IMR-90 (cell line): ENCODE results near the gene SLC16A2. TPM values are rescaled to one million over a fixed set of nuclear protein-coding genes. Genes with fewer than 3 reads are reported as not detected.

ENCODE experiments used
- ATAC-seq: fragments of 200-7000 bp; cut with Tn5 transposase; 2 replicates; pipeline ENCODE4 v1.9.1; 2020; ENCODE audit warnings: low read depth, mild to moderate bottlenecking, moderate library complexity
- BruUV-seq: library from RNA; stranded (reverse); fragments of 400-500 nt; replicated peaks from 2 replicates; lab custom pipeline; 2021; lab: Mats Ljungman, UMichigan
- CTCF ChIA-PET: fragments of 300-600 bp; formaldehyde crosslinking; extraction: SDS; loops from one replicate; lab custom pipeline; 2021; ENCODE audit warnings: antibody characterized with exemption; lab: Yijun Ruan, JAX
- POLR2A ChIA-PET: fragments of 300-600 bp; sonication (Branson Sonifier 250); formaldehyde crosslinking; loops from one replicate; lab custom pipeline; 2022; ENCODE audit warnings: antibody characterized with exemption; ENCODE audit not compliant: unreplicated experiment; lab: Charles Lee
- DNase-seq: peaks from one replicate; pipeline ENCODE4 v3.0.0; 2013
- H2AFZ ChIP-seq: replicated peaks from 2 replicates; pipeline ENCODE3; 2013; ENCODE audit warnings: low read length, mild to moderate bottlenecking; ENCODE audit not compliant: poor library complexity
- H2AK5ac ChIP-seq: 2 replicates; pipeline ENCODE4 v1.6.1; 2013; ENCODE audit warnings: low read depth, low read length, inconsistent platforms
- H2AK9ac ChIP-seq: replicated peaks from 2 replicates; pipeline ENCODE3; 2013; ENCODE audit warnings: mild to moderate bottlenecking, low read depth, low read length, moderate library complexity; ENCODE audit not compliant: poor library complexity
- H2BK120ac ChIP-seq: 2 replicates; pipeline ENCODE4 v1.6.1; 2013; ENCODE audit warnings: low read depth, low read length, inconsistent platforms
- H2BK15ac ChIP-seq: 3 replicates; pipeline ENCODE4 v1.6.1; 2013; ENCODE audit warnings: low read depth, low read length, inconsistent platforms
- H2BK20ac ChIP-seq: 2 replicates; pipeline ENCODE4 v1.6.1; 2013; ENCODE audit warnings: low read depth, mild to moderate bottlenecking, inconsistent platforms, low read length, moderate library complexity
- H2BK5ac ChIP-seq: 2 replicates; pipeline ENCODE4 v1.6.1; 2013; ENCODE audit warnings: mild to moderate bottlenecking, low read depth, low read length, inconsistent platforms; ENCODE audit not compliant: poor library complexity, severe bottlenecking
- H3K14ac ChIP-seq: replicated peaks from 2 replicates; pipeline ENCODE4 v1.6.1; 2013; ENCODE audit warnings: low read depth, low read length, inconsistent platforms
- H3K18ac ChIP-seq: 2 replicates; pipeline ENCODE4 v1.6.1; 2013; ENCODE audit warnings: low read depth, low read length, control low read depth
- H3K23ac ChIP-seq: 2 replicates; pipeline ENCODE4 v1.6.1; 2013; ENCODE audit warnings: low read depth, low read length, inconsistent platforms
- H3K27ac ChIP-seq: 2 replicates; pipeline ENCODE4 v1.5.1; 2013; ENCODE audit warnings: mild to moderate bottlenecking, control low read depth, low read length; ENCODE audit not compliant: insufficient read depth
- H3K27me3 ChIP-seq: 2 replicates; pipeline ENCODE4 v1.6.1; 2013; ENCODE audit warnings: low read length; ENCODE audit not compliant: control insufficient read depth, insufficient read depth
- H3K36me3 ChIP-seq: 2 replicates; pipeline ENCODE4 v1.6.1; 2013; ENCODE audit warnings: low read length, mixed read lengths; ENCODE audit not compliant: control insufficient read depth, insufficient read depth
- H3K4ac ChIP-seq: 2 replicates; pipeline ENCODE4 v1.6.1; 2013; ENCODE audit warnings: low read depth, low read length, inconsistent platforms
- H3K4me1 ChIP-seq: 2 replicates; pipeline ENCODE4 v1.6.1; 2013; ENCODE audit warnings: low read length, mixed read lengths; ENCODE audit not compliant: control insufficient read depth, insufficient read depth
- H3K4me2 ChIP-seq: 2 replicates; pipeline ENCODE4 v1.6.1; 2013; ENCODE audit warnings: low read depth, mild to moderate bottlenecking, control low read depth, low read length, moderate library complexity
- H3K4me3 ChIP-seq: 2 replicates; pipeline ENCODE4 v1.5.1; 2013; ENCODE audit warnings: low read depth, mild to moderate bottlenecking, control low read depth, low read length, moderate library complexity; ENCODE audit not compliant: insufficient read depth
- H3K56ac ChIP-seq: 2 replicates; pipeline ENCODE4 v1.6.1; 2013; ENCODE audit warnings: low read length, inconsistent platforms; ENCODE audit not compliant: insufficient read depth; ENCODE audit errors: extremely low read depth
- H3K79me1 ChIP-seq, 2 experiments: 2 replicates each; pipeline ENCODE4 v1.6.1; 2013; ENCODE audit warnings: low read length in 2 of 2, inconsistent platforms in 1 of 2, low read depth in 1 of 2
- H3K9ac ChIP-seq: 2 replicates; pipeline ENCODE4 v1.6.1; 2013; ENCODE audit warnings: low read depth, low read length, control low read depth
- H3K9me1 ChIP-seq: 2 replicates; pipeline ENCODE4 v1.6.1; 2013; ENCODE audit warnings: low read length, inconsistent platforms; ENCODE audit not compliant: insufficient read depth
- H3K9me3 ChIP-seq: 2 replicates; pipeline ENCODE4 v1.6.1; 2013; ENCODE audit warnings: low read length; ENCODE audit not compliant: control insufficient read depth, insufficient read depth
- H4K20me1 ChIP-seq: 2 replicates; pipeline ENCODE4 v1.6.1; 2013; ENCODE audit warnings: low read length, inconsistent platforms; ENCODE audit not compliant: insufficient read depth
- H4K5ac ChIP-seq: 2 replicates; pipeline ENCODE4 v1.6.1; 2013; ENCODE audit warnings: mild to moderate bottlenecking, low read depth, low read length, control low read depth
- H4K8ac ChIP-seq, 2 experiments: 2 replicates each; pipeline ENCODE4 v1.6.1; 2013; ENCODE audit warnings: low read depth in 2 of 2, low read length in 2 of 2, control low read depth in 1 of 2, inconsistent platforms in 1 of 2
- H4K91ac ChIP-seq: 2 replicates; pipeline ENCODE4 v1.6.1; 2013; ENCODE audit warnings: low read depth, low read length, inconsistent platforms; ENCODE audit not compliant: insufficient read depth
- BHLHE40 ChIP-seq: fragments of 150-350 bp; IDR thresholded peaks from 2 replicates; pipeline ENCODE4 v1.6.1; 2016; ENCODE audit warnings: mild to moderate bottlenecking, low read depth, low read length
- CEBPB ChIP-seq: IDR thresholded peaks from 2 replicates; pipeline ENCODE4 v1.6.1; 2012; ENCODE audit warnings: low read depth, low read length, improper control_type of control experiment
- CHD1 ChIP-seq: IDR thresholded peaks from 2 replicates; pipeline ENCODE4 v1.6.1; 2012; ENCODE audit warnings: low read depth, low read length, improper control_type of control experiment
- FOS ChIP-seq: fragments of 150-350 bp; IDR thresholded peaks from 2 replicates; pipeline ENCODE4 v1.6.1; 2016; ENCODE audit warnings: low read depth, low read length
- MAFK ChIP-seq: IDR thresholded peaks from 2 replicates; pipeline ENCODE4 v1.6.1; 2012; ENCODE audit warnings: low read depth, low read length, improper control_type of control experiment
- MAZ ChIP-seq: IDR thresholded peaks from 2 replicates; pipeline ENCODE4 v1.6.1; 2012; ENCODE audit warnings: low read depth, mild to moderate bottlenecking, low read length, improper control_type of control experiment, moderate library complexity, borderline replicate concordance
- MXI1 ChIP-seq: IDR thresholded peaks from 2 replicates; pipeline ENCODE4 v1.6.1; 2012; ENCODE audit warnings: low read depth, mild to moderate bottlenecking, low read length, moderate library complexity, borderline replicate concordance
- NFE2L2 ChIP-seq: fragments of 150-350 bp; IDR thresholded peaks from 2 replicates; pipeline ENCODE4 v1.6.1; 2016; ENCODE audit warnings: low read depth, mild to moderate bottlenecking, low read length
- POLR2A ChIP-seq: IDR thresholded peaks from 2 replicates; pipeline ENCODE4 v1.6.1; 2012; ENCODE audit warnings: mild to moderate bottlenecking, low read depth, low read length
- RAD21 ChIP-seq: IDR thresholded peaks from 2 replicates; pipeline ENCODE4 v1.6.1; 2012; ENCODE audit warnings: low read length, improper control_type of control experiment
- RCOR1 ChIP-seq: IDR thresholded peaks from 2 replicates; pipeline ENCODE4 v1.6.1; 2012; ENCODE audit warnings: mild to moderate bottlenecking, low read length, improper control_type of control experiment; ENCODE audit not compliant: insufficient replicate concordance
- RFX5 ChIP-seq: IDR thresholded peaks from 2 replicates; pipeline ENCODE4 v1.8.0; 2012; ENCODE audit warnings: low read depth, mild to moderate bottlenecking, low read length, moderate library complexity
- SMC3 ChIP-seq: fragments of 150-350 bp; IDR thresholded peaks from 2 replicates; pipeline ENCODE4 v1.6.1; 2016; ENCODE audit warnings: low read depth, mild to moderate bottlenecking, antibody characterized with exemption, low read length, moderate library complexity
- WGBS, 2 experiments: methylation state at CpG; one replicate each; pipeline versions ENCODE4 v1.1.5 to v1.1.7; 2013; ENCODE audit warnings: missing lambda C conversion rate in 2 of 2; ENCODE audit not compliant: insufficient read length in 1 of 2; ENCODE audit errors: extremely low coverage in 2 of 2; 5-methylcytosine and 5-hydroxymethylcytosine counted together
- dilution Hi-C: fragments of 300-500 bp; cut with HindIII; formaldehyde crosslinking; loops from one replicate; pipeline ENCODE4 v1.14.3; 2018; ENCODE audit warnings: low sequenced_read_pairs; ENCODE audit not compliant: unreplicated experiment
- in situ Hi-C: fragments of 300-500 bp; cut with MboI; formaldehyde crosslinking; loops from 3 replicates; pipeline ENCODE4 v1.14.3; 2019; ENCODE audit warnings: low sequenced_read_pairs, inconsistent platforms, mixed read lengths
- intact Hi-C: fragments of 100-400 bp; cut with micrococcal nuclease; formaldehyde crosslinking; loops from 2 replicates; pipeline ENCODE4 v1.10.0; 2022
- polyA plus RNA-seq, 3 experiments: library from polyadenylated mRNA; depleted of rRNA; stranded (reverse); fragments of >200 nt; gene quantifications; 2 replicates each; pipeline ENCODE4 v1.2.3, GENCODE V29; 2012; ENCODE audit warnings: low replicate concordance in 1 of 3
- total RNA-seq: library from RNA; depleted of rRNA; stranded (reverse); fragments of >200 nt; gene quantifications from 2 replicates; pipeline ENCODE4 v1.2.3, GENCODE V29; 2012
- TF ChIP-seq, protein P1 (sequence below): fragments of 150-350 bp; IDR thresholded peaks from 2 replicates; pipeline ENCODE4 v1.6.1; 2017; ENCODE audit warnings: mild to moderate bottlenecking, antibody characterized with exemption, low read length, low read depth
- TF ChIP-seq, protein P2 (sequence below): conservative IDR thresholded peaks from 2 replicates; pipeline ENCODE4 v1.5.1; 2012; ENCODE audit warnings: mild to moderate bottlenecking, low read depth, low read length, improper control_type of control experiment
- TF ChIP-seq, protein P3 (sequence below): fragments of 150-350 bp; IDR thresholded peaks from 2 replicates; pipeline ENCODE4 v1.6.1; 2016; ENCODE audit warnings: low read depth, mild to moderate bottlenecking, low read length, moderate library complexity, borderline replicate concordance

SLC16A2 gene
- total and polyA plus RNA-seq, 2 of the 4 experiments (the other 2 are of a cell fraction): 6.1 to 23.8 TPM

DNA sequence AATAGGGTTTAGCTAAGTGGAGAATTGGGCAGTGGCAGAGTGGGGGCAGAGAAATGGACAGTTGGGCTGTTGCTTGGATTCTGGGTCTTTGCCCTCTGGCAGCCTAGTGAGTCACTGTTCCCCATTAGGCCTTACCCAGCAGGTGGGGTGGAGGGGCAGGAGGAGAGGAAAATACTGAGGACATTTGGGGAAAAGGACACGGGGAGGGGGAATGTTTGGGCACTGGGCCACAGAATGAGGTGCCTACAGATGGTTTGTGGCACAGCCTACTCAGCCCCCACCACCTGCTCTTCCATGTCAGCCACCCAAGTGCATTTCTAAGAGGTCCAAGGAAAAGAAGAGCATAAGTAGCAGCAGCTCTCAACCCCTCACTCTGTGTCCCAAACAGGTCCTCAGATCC is 13.0 kb downstream of the SLC16A2 start:
- ATAC-seq (no peak), DNase-seq (no peak)
- TF ChIP-seq MAFK: no peak
- TF ChIP-seq, protein P1, sequence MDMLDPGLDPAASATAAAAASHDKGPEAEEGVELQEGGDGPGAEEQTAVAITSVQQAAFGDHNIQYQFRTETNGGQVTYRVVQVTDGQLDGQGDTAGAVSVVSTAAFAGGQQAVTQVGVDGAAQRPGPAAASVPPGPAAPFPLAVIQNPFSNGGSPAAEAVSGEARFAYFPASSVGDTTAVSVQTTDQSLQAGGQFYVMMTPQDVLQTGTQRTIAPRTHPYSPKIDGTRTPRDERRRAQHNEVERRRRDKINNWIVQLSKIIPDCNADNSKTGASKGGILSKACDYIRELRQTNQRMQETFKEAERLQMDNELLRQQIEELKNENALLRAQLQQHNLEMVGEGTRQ: no peak
- TF ChIP-seq RFX5: no peak
- TF ChIP-seq CEBPB: no peak
- no peak for TF ChIP-seq RAD21
- TF ChIP-seq CHD1: no peak
- no peak for TF ChIP-seq POLR2A
- TF ChIP-seq, protein P2, sequence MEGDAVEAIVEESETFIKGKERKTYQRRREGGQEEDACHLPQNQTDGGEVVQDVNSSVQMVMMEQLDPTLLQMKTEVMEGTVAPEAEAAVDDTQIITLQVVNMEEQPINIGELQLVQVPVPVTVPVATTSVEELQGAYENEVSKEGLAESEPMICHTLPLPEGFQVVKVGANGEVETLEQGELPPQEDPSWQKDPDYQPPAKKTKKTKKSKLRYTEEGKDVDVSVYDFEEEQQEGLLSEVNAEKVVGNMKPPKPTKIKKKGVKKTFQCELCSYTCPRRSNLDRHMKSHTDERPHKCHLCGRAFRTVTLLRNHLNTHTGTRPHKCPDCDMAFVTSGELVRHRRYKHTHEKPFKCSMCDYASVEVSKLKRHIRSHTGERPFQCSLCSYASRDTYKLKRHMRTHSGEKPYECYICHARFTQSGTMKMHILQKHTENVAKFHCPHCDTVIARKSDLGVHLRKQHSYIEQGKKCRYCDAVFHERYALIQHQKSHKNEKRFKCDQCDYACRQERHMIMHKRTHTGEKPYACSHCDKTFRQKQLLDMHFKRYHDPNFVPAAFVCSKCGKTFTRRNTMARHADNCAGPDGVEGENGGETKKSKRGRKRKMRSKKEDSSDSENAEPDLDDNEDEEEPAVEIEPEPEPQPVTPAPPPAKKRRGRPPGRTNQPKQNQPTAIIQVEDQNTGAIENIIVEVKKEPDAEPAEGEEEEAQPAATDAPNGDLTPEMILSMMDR: no peak
- no peak for TF ChIP-seq MAZ
- TF ChIP-seq NFE2L2: no peak
- TF ChIP-seq MXI1: no peak
- TF ChIP-seq BHLHE40: no peak
- TF ChIP-seq FOS: no peak
- TF ChIP-seq SMC3: no peak
- TF ChIP-seq, protein P3, sequence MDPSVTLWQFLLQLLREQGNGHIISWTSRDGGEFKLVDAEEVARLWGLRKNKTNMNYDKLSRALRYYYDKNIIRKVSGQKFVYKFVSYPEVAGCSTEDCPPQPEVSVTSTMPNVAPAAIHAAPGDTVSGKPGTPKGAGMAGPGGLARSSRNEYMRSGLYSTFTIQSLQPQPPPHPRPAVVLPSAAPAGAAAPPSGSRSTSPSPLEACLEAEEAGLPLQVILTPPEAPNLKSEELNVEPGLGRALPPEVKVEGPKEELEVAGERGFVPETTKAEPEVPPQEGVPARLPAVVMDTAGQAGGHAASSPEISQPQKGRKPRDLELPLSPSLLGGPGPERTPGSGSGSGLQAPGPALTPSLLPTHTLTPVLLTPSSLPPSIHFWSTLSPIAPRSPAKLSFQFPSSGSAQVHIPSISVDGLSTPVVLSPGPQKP: no peak
- TF ChIP-seq RCOR1: no peak
- H3K4me2 ChIP-seq: no peak overlapping the region
- H3K79me1 ChIP-seq: peaks cover 0 to 3% of the 10 kb centered on the region in 2 experiments; a peak in 1 of 4 replicates
- ChIA-PET CTCF (no interaction called here), POLR2A (no interaction called here)
- dilution Hi-C loops: no loop called here
- no peaks in the 10 kb centered on the region for H3K9me3 ChIP-seq
- no peak overlapping the region for H3K4me3 ChIP-seq
- no peak overlapping the region for H2AK9ac ChIP-seq
- H2AFZ ChIP-seq: no peak overlapping the region
- no peak overlapping the region for H3K27ac ChIP-seq
- no peaks in the 10 kb centered on the region for H3K4me1 ChIP-seq
- no CpG with 5 or more reads among the region's 1 CpG for WGBS, 2 experiments
- H4K91ac ChIP-seq: no peak overlapping the region
- H3K36me3 ChIP-seq: no peaks in the 10 kb centered on the region
- no peak overlapping the region for H3K18ac ChIP-seq
- no peak overlapping the region for H3K9ac ChIP-seq
- H3K56ac ChIP-seq: no peak overlapping the region
- intact Hi-C loops: no loop called here
- H4K8ac ChIP-seq: no peak overlapping the region
- H2BK120ac ChIP-seq: no peak overlapping the region
- H2AK5ac ChIP-seq: no peak overlapping the region
- in situ Hi-C loops: no loop called here
- no peak overlapping the region for H4K5ac ChIP-seq
- no TSS peak for BruUV-seq
- H2BK20ac ChIP-seq: no peak overlapping the region
- no peak overlapping the region for H2BK5ac ChIP-seq
- H3K9me1 ChIP-seq: peaks cover 3% of the 10 kb centered on the region; the same call in 1 of the 2 replicates
- H3K14ac ChIP-seq: no peak overlapping the region
- H2BK15ac ChIP-seq: no peak overlapping the region
- H4K20me1 ChIP-seq: no peaks in the 10 kb centered on the region; the same call in 1 of the 2 replicates
- no peak overlapping the region for H3K23ac ChIP-seq
- peaks cover 6% of the 10 kb centered on the region; the same call in 1 of the 2 replicates for H3K27me3 ChIP-seq
- H3K4ac ChIP-seq: no peak overlapping the region
